ENCODE data around the gene SAFB. TPM values are rescaled to one million over a fixed set of nuclear protein-coding genes. Genes with fewer than 3 reads are reported as not detected.

The SAFB gene
- polyA plus RNA-seq, 3 donors = 152 to 186 (median 176) TPM

DNA sequence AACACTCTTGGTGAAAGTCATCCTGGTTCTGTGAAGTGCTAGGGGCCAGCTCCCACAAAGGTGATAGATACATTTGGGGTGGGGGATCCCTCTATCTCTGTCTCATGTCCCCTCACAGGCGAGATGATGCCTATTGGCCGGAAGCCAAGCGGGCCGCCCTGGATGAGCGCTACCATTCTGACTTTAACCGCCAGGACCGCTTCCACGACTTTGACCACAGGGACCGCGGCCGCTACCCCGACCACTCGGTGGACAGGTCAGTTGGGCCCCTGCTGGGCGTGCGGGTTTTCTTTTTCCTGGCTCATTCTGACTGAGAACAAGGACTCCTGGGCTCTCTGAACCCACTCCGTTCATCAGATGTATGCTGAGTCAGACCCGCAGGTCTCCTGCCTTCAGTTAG lies 41.0 kb downstream of the SAFB start:
- DNase-seq = no peak

- DNase-seq = no peak
Observed at GRCh38 chr19:5664515-5664914, 41.6 kb downstream of the SAFB start.

DNA sequence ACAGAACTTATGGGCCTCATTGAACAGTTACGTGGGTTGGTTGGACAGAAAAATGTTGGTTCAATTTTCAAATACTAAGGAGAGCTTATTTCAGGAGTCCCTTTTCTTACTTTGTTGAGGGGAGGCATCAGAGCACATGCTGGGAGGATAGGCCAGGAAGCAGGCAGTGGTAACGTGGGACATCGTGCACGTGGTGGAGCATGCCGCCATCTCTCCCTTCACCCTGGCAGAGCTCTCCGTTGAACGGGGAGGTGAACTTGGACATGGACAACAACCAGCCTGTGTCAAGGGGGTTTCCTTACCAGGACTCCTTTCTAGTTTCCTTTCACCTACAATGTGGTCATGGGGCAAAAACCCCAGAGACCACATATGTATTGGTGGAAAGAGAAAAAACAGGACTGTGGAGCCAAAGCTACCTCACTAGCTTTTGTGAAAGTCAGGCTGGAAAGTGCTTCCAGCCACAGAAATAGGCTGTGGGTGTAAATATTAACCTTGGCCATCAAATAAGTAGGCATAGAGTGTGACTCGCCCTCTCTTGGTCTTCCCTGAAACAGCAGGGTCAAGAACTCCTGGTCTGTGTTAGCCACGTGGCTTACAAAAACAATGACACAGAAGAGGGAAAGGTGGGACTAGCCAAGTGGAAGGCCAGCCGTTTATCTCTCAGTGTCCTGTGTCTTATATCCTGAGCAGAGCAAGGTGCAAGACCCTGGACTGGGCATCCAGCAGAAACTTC lies 43.1 kb downstream of the SAFB start:
- no peak for DNase-seq

GRCh38 chr19:5666921-5667610 lies 44.2 kb downstream of the SAFB start:
- no peak for DNase-seq

GRCh38 chr19:5667751-5668271 lies 44.9 kb downstream of the SAFB start:
- no peak for DNase-seq

DNA sequence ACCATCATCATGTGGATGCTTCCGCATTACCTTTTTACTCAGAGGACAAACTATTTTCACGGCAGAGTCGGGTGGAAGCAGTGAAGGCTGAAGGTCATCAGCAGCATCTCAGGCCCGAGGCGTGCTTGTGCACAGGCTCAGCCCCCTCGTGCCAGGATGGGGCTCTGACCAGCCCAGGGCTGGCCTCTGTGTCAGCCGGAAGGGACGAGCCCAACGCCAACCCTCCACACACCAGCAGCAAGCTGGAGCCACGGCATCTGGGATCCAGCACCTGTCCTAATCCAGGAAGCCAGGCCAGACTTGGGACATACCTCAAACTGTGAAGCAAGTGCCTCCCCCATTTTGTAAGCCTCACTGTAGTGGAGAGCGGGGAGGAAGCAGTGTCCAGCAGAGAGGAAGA lies 46.3 kb downstream of the SAFB start:
- DNase-seq = no peak

DNA sequence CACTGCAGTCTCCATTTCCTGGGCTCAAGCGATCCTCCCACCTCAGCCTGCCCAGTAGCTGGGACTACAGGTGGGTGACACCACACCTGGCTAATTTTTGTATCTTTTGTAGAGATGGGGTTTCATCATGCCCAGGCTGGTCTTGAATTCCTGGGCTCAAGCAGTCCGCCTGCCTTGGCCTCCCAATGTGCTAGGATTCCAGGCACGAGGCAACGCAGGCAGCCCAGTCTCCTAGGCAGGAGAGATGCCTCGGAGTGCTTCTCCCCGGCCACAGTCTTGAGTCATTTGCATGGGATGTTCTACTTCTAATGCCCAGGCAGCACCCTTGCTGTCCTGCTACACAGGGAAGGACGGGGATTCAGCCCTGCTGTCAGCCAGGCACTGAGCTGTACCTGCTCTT lies 48.7 kb downstream of the SAFB start:
- DNase-seq = no peak

DNA sequence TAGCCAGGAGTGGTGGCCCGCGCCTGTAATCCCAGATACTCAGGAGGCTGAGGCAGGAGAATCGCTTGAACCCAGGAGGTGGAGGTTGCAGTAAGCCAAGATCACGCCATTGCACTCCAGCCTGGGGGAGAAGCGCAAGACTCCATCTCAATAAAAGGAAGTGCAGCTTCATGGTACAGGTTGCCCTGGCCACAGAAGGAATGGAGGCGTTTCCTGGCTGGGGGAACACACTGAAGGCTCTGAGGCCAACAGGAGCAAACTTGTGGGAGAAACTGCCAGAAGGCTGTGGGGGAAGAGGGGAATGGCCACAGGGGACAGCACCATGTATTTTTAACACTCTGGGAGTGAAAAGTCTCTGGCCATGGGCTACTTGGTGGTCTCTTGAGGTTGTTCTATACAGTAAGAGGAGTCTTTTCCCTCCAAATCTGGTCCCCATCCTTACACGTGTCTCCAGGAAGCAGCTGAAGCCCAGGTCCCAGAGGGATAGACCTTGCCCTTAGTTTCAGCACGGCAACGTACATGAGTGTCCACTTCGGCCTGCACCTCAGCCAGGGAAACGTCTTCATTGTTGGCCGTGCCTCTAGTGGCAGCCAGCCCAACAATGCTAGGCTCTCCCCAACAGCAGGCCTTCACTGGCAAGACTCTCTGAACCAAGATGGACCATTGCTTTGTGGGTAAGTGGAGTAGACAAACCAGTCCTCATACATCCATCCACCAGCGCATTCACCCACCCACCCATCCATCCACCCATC lies 50.0 kb downstream of the SAFB start:
- DNase-seq = no peak

- no peak for DNase-seq
Observed at GRCh38 chr19:5673752-5674151, 50.9 kb downstream of the SAFB start.

DNA sequence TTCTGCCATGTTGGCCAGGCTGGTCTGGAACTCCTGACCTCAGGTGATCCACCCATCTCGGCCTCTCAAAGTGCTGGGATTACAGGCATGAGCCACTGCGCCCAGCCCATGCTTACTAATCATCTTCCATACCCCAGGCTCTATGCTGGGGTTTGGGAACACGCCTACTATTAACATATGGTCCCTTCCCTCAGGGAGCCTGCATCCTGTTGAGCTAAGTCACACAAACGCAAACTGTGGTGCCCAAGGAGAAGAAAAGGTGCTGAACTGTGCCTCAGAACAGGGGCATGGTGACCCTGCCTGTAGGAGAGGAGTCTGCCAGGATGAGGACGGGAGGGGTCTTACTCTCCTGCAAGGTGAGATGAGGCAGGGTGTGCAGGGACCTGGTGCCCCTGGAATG lies 51.8 kb downstream of the SAFB start:
- no peak for DNase-seq

GRCh38 chr19:5676105-5676771 lies 53.4 kb downstream of the SAFB start:
- DNase-seq = no peak

- no peak for DNase-seq
Observed at GRCh38 chr19:5676772-5677105, 53.9 kb downstream of the SAFB start.

DNA sequence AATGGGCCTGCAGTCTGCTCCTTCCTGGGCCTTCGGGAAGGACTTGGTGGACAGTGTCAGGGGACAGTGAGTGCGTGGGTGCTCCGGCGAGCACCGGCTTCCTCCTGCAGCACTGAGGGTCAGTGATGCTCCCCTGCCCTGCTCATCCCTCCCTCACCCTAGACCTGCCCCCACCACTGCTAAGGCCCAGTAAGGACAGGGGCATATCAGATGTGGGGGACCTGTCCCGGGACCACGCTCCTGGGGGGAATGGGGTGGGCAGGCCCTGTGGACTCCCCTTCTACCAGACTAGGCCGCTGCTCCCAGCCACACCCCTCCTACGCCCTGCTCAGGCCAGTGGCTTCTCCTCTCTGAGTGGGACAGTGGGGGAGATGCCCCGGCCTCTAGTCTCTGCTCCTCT lies 54.3 kb downstream of the SAFB start:
- no peak for DNase-seq

GRCh38 chr19:5677580-5677979 lies 54.7 kb downstream of the SAFB start:
- DNase-seq = no peak

- DNase-seq = no peak
Observed at GRCh38 chr19:5678071-5678718, 55.3 kb downstream of the SAFB start.

DNA sequence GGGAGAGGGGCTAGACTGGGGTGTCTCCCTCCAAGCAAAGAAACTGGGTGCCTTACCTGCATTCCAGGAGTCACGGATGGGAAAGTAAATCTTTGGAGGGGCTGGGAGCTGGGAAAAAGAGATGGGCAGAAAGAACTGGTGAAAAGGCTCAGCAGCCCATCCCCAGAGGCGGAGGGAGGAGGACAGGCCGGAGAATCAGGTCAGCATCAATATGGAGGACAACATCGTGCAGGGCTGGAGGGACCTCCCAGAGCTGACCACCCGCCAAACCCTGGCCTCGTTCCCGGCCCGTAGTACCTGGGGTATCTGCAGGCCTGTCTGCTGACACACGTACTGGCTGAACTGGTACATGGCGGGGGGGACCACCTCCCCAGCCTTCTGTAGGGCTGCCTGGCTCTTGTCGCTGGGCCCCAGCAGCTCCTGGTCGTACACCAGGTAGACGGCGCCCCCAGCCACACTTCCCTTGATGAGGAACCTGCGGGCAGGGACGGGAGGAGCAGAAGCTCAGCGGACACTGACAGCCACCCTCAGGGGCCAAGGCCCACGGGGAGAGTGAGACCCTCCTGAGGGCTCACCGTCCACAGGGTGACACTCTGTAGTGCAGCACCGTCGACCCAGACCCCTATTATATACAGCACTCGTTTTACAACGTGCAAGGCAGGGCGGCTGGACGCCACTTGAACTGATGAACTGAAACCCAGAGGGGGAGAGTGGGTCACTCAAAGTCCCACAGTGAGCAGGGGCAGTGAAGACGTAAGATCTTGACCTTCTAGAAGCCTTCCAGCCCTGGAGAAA lies 56.6 kb downstream of the SAFB start:
- no peak for DNase-seq

DNA sequence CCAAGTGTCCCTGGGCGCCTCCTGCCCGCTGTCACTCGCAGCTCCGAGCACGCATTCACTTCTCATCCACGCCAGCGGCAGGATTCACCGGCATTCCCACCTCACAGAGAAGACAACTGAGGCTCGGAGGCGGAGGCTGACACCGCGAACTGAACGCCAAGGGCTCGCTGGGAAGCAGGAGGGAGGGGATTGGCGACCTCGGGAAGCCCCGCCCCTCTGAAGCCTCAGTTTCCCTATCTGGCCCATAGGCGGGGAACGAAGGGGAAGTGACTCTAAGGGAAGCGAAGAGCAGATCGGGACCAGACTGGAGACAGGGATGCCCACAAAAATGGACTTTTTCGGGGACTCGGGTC lies 57.2 kb downstream of the SAFB start:
- DNase-seq = no peak

- peak; percentile 99 for DNase-seq
Observed at GRCh38 chr19:5680437-5681368, 57.8 kb downstream of the SAFB start, which contains the start of the genes HSD11B1L and MICOS13. HSD11B1L (plus strand) TSS chr19:5681027; CDS start chr19:5684833, 3,806 bp downstream. MICOS13 (minus strand) TSS chr19:5680516; CDS start chr19:5680486, 30 bp downstream.

GRCh38 chr19:5681391-5682106 lies 58.7 kb downstream of the SAFB start:
- DNase-seq = no peak

Measured in renal pelvis (tissue), 4 donors.